ENCODE results near the gene TSPAN6. TPM values are rescaled to one million over a fixed set of nuclear protein-coding genes. Genes with fewer than 3 reads are reported as not detected.

TSPAN6 gene
- total and polyA plus RNA-seq, 2 of the 13 experiments (the other 11 are each of a cell fraction or from before 2014, with no cell fraction given) = 78.9 to 133 TPM

DNA sequence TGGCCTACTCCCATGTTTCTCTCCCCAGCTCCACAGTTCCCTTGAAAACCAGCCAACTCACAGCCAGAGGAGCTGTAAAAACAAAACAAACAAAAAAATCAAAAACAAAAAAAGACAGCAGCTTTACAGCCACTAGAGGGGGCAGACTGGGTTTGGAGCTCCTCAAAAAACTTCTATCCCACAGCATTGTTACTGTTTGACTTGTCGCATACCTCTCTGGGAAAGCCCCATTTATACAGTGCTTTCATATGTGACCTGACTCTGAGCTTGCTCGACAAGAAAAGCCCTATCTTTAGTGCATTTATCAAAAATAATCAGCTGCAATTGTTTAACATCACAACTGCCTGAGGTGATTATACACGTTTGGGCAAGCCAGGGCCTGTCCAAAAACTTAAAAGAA lies 21.6 kb downstream of the TSPAN6 start:
- DNase-seq (ENCODE audit: low spot score) = peak; percentile 57
- Histone ChIP-seq H3K4me2 (ENCODE audit: low read depth, low read length) (no peak overlapping the region), H2AFZ (ENCODE audit: low read length) (no peak overlapping the region), H3K27ac (ENCODE audit: extremely low read length, insufficient read depth, low read length) (no peak overlapping the region), H3K4me1 (ENCODE audit: insufficient read depth, low read length) (peaks cover 8% of the 10 kb centered on the region; the same call in 1 of the 2 replicates), H3K9me3 (ENCODE audit: low read length) (no peaks in the 10 kb centered on the region), H4K20me1 (ENCODE audit: insufficient read depth, low read length) (no peaks in the 10 kb centered on the region), H3K4me3 (replicated peaks in 1 of 3; ENCODE audit: insufficient read depth in 1 of 3, low read depth in 2 of 3, low read length in 3 of 3) (no peak overlapping the region), H3K79me2 (ENCODE audit: insufficient read depth, low read length) (no peaks in the 10 kb centered on the region), H3K27me3 (ENCODE audit: control insufficient read depth in 1 of 2, insufficient read depth in 2 of 2, low read length in 2 of 2) (no peaks in the 10 kb centered on the region), H3K36me3 (replicated peaks in 1 of 2; ENCODE audit: control insufficient read depth in 1 of 2, insufficient read depth in 2 of 2, low read length in 2 of 2) (no peaks in the 10 kb centered on the region), H3K9ac (ENCODE audit: insufficient read depth, low read depth, low read length) (no peak overlapping the region)
- CTCF ChIA-PET (ENCODE audit: low intra/inter-chr PET ratio, low total read pairs) = interaction anchor here (1.0 kb wide), 1 partner anchor 154 kb away, joined by 6 read pairs; no protein-coding TSS in a partner anchor
- BruUV-seq (replicated peaks) = no TSS peak
- in situ Hi-C loops (cut with HindIII; ENCODE audit: extremely low pct_ligation_motif_present, low pct_unique_long_range_greater_than_20kb) = no loop called here
- WGBS (ENCODE audit: low lambda C conversion rate) = 31% methylated on average over 2 of the region's 3 CpGs
- POLR2A ChIA-PET = interaction anchor here (1.2 kb wide), 2 partner anchors 21 to 34 kb away, joined by 4 to 11 read pairs; partner anchors contain the start of gene TSPAN6
- peak; percentile 67 for FAIRE-seq
- ATAC-seq = peak; percentile 79
- TF ChIP-seq, protein P1, sequence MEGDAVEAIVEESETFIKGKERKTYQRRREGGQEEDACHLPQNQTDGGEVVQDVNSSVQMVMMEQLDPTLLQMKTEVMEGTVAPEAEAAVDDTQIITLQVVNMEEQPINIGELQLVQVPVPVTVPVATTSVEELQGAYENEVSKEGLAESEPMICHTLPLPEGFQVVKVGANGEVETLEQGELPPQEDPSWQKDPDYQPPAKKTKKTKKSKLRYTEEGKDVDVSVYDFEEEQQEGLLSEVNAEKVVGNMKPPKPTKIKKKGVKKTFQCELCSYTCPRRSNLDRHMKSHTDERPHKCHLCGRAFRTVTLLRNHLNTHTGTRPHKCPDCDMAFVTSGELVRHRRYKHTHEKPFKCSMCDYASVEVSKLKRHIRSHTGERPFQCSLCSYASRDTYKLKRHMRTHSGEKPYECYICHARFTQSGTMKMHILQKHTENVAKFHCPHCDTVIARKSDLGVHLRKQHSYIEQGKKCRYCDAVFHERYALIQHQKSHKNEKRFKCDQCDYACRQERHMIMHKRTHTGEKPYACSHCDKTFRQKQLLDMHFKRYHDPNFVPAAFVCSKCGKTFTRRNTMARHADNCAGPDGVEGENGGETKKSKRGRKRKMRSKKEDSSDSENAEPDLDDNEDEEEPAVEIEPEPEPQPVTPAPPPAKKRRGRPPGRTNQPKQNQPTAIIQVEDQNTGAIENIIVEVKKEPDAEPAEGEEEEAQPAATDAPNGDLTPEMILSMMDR (CRISPR knock-in tag; IDR thresholded peaks at IDR 0.05) = peak; percentile 50
- TF ChIP-seq MYC (CRISPR knock-in tag; IDR thresholded peaks at IDR 0.05; ENCODE audit: borderline replicate concordance) (no peak), ZNF20 (CRISPR knock-in tag; IDR thresholded peaks at IDR 0.05) (no peak), STAG1 (CRISPR knock-in tag; IDR thresholded peaks at IDR 0.05) (0 out of 2 replicates have a peak, but pooled peaks have one; percentile 17), ZNF839 (CRISPR knock-in tag; IDR thresholded peaks at IDR 0.05; ENCODE audit: borderline replicate concordance) (no peak), SMC3 (IDR thresholded peaks at IDR 0.05; ENCODE audit: low read length) (peak; percentile 6; the same call in 1 of the 2 replicates)
- intact Hi-C loops (cut with micrococcal nuclease; ENCODE audit: unreplicated experiment) = loop anchor here (2.0 kb wide), 1 partner anchor 102 kb away; no protein-coding TSS in a partner anchor

GRCh38 chrX:100611951-100612350 lies 24.7 kb downstream of the TSPAN6 start:
- Histone ChIP-seq H3K4me2 (ENCODE audit: low read depth, low read length) (no peak overlapping the region), H3K36me3 (replicated peaks in 1 of 2; ENCODE audit: control insufficient read depth in 1 of 2, insufficient read depth in 2 of 2, low read length in 2 of 2) (no peaks in the 10 kb centered on the region), H3K4me1 (ENCODE audit: insufficient read depth, low read length) (peaks cover 8% of the 10 kb centered on the region; the same call in 1 of the 2 replicates), H3K4me3 (replicated peaks in 1 of 3; ENCODE audit: insufficient read depth in 1 of 3, low read depth in 2 of 3, low read length in 3 of 3) (no peak overlapping the region), H3K9ac (ENCODE audit: insufficient read depth, low read depth, low read length) (no peak overlapping the region), H3K27me3 (ENCODE audit: control insufficient read depth in 1 of 2, insufficient read depth in 2 of 2, low read length in 2 of 2) (no peaks in the 10 kb centered on the region), H3K27ac (ENCODE audit: extremely low read length, insufficient read depth, low read length) (no peak overlapping the region), H2AFZ (ENCODE audit: low read length) (no peak overlapping the region), H3K79me2 (ENCODE audit: insufficient read depth, low read length) (no peaks in the 10 kb centered on the region), H3K9me3 (ENCODE audit: low read length) (no peaks in the 10 kb centered on the region), H4K20me1 (ENCODE audit: insufficient read depth, low read length) (no peaks in the 10 kb centered on the region)
- no TSS peak for BruUV-seq (replicated peaks)
- WGBS (ENCODE audit: low lambda C conversion rate) = 87% methylated on average over 3 of the region's 5 CpGs
- no peak for FAIRE-seq
- in situ Hi-C loops (cut with HindIII; ENCODE audit: extremely low pct_ligation_motif_present, low pct_unique_long_range_greater_than_20kb) (no loop called here), intact Hi-C loops (cut with micrococcal nuclease; ENCODE audit: unreplicated experiment) (no loop called here)
- POLR2A ChIA-PET = no interaction called here
- CTCF ChIA-PET (ENCODE audit: low intra/inter-chr PET ratio, low total read pairs) = no interaction called here
- no peak for DNase-seq (ENCODE audit: low spot score)
- ATAC-seq = no peak
- TF ChIP-seq KDM2A (CRISPR knock-in tag; IDR thresholded peaks at IDR 0.05; ENCODE audit: borderline replicate concordance, low read depth) (no peak), NBN (conservative IDR thresholded peaks at IDR 0.05) (no peak), NFAT5 (CRISPR knock-in tag; IDR thresholded peaks at IDR 0.05) (no peak), JARID2 (CRISPR knock-in tag; IDR thresholded peaks at IDR 0.05; ENCODE audit: insufficient replicate concordance) (no peak), TRIM24 (CRISPR knock-in tag; IDR thresholded peaks at IDR 0.05) (no peak)

All from HepG2 (cell line).